Thyroid gland (tissue), 4 donors: ENCODE measurements around the gene SDS. TPM values are rescaled to one million over a fixed set of nuclear protein-coding genes. Genes with fewer than 3 reads are reported as not detected.

Experiments used
- DNase-seq, 2 donors: peaks; one replicate each; pipeline ENCODE4 v3.0.0-alpha.2; 2019
- H3K27ac ChIP-seq, 3 donors: fragments of 200-600 bp; sonication (generic); 1 replicate in 2 of 3; 2 replicates in 1 of 3; pipeline ENCODE4 v1.5.1; 2016 to 2019; ENCODE audit warnings: mild to moderate bottlenecking in 1 of 3, moderate library complexity in 1 of 3
- H3K27me3 ChIP-seq: fragments of 200-600 bp; sonication (generic); one replicate; pipeline ENCODE4 v1.5.1; 2019
- H3K36me3 ChIP-seq, 2 donors: fragments of 200-600 bp; sonication (generic); one replicate each; pipeline ENCODE4 v1.5.1; 2016 to 2019
- H3K4me1 ChIP-seq, 2 donors: fragments of 200-600 bp; sonication (generic); one replicate each; pipeline ENCODE4 v1.5.1; 2017 to 2019
- H3K4me3 ChIP-seq, 3 donors: fragments of 200-600 bp; sonication (generic); replicated peaks in 1 of 3; 1 replicate in 2 of 3; 2 replicates in 1 of 3; pipeline ENCODE4 v1.5.1; 2016; ENCODE audit warnings: mild to moderate bottlenecking in 1 of 3
- H3K9me3 ChIP-seq: fragments of 200-600 bp; sonication (generic); one replicate; pipeline ENCODE4 v1.5.1; 2017
- POLR2A ChIP-seq, 2 donors: fragments of 450-650 bp; IDR thresholded peaks; one replicate each; pipeline ENCODE4 v1.6.1; 2017; ENCODE audit warnings: antibody characterized with exemption in 2 of 2, mild to moderate bottlenecking in 2 of 2, moderate library complexity in 1 of 2
- WGBS, 2 donors: methylation state at CpG; one replicate each; pipeline ENCODE4 v1.1.5; 2017; 5-methylcytosine and 5-hydroxymethylcytosine counted together
- intact Hi-C: fragments of 100-400 bp; cut with DNase I; formaldehyde crosslinking; loops from one replicate; pipeline ENCODE4 v1.15.1; 2023
- total RNA-seq, 4 donors: library from RNA; depleted of rRNA; stranded (reverse); fragments of >200 nt; gene quantifications; one replicate each; pipeline ENCODE4 v1.2.3, GENCODE V29; 2016
- TF ChIP-seq, protein P1 (sequence below), 6 experiments: fragments of 200-600 bp in 3 of 6; fragments of 450-650 bp in 3 of 6; sonication (generic) in 3 of 6; IDR thresholded peaks; one replicate each; pipeline ENCODE4 v1.5.1; 2016 to 2019; ENCODE audit warnings: antibody characterized with exemption in 6 of 6, mild to moderate bottlenecking in 2 of 6, inconsistent platforms in 1 of 6, moderate library complexity in 1 of 6

Gene SDS
- total RNA-seq, 4 donors from 2014 or later, result 0.33 to 1.4 TPM; not detected in 2

DNA sequence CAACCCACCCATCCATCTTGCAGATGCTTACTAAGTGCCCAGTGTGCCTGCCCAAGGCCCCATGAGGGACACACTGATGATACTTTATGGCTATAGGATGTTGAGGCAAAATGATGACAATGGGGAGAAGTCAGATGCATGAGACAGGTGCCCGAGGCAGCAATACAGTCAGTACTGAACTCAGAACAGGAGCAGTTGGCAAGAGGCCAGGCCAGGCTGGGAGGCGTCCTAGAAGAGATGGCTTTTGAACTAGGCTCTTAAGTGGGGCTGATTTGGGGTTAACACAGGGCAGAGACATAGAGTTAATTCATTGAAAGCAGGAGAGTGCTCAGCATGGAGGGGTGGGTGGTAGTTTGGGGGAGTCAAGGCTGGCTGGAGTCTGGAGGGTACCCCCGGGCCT, 29.7 kb downstream of the SDS start:
- intact Hi-C loops, result no loop called here
- H3K27ac ChIP-seq, result no peak overlapping the region
- no peak overlapping the region for H3K4me3 ChIP-seq
- peak; percentile 14 to 17 for DNase-seq
- H3K36me3 ChIP-seq, result peaks cover 0 to 27% of the 10 kb centered on the region in 2 donors
- no peaks in the 10 kb centered on the region for H3K9me3 ChIP-seq
- H3K27me3 ChIP-seq, result no peaks in the 10 kb centered on the region
- TF ChIP-seq POLR2A (IDR thresholded peaks at IDR 0.05), result no peak
- TF ChIP-seq, protein P1, sequence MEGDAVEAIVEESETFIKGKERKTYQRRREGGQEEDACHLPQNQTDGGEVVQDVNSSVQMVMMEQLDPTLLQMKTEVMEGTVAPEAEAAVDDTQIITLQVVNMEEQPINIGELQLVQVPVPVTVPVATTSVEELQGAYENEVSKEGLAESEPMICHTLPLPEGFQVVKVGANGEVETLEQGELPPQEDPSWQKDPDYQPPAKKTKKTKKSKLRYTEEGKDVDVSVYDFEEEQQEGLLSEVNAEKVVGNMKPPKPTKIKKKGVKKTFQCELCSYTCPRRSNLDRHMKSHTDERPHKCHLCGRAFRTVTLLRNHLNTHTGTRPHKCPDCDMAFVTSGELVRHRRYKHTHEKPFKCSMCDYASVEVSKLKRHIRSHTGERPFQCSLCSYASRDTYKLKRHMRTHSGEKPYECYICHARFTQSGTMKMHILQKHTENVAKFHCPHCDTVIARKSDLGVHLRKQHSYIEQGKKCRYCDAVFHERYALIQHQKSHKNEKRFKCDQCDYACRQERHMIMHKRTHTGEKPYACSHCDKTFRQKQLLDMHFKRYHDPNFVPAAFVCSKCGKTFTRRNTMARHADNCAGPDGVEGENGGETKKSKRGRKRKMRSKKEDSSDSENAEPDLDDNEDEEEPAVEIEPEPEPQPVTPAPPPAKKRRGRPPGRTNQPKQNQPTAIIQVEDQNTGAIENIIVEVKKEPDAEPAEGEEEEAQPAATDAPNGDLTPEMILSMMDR (IDR thresholded peaks at IDR 0.05), result no peak
- 56 to 75% methylated on average over 2 to 3 of the region's 3 CpGs for WGBS, 2 donors
- no peaks in the 10 kb centered on the region for H3K4me1 ChIP-seq

DNA sequence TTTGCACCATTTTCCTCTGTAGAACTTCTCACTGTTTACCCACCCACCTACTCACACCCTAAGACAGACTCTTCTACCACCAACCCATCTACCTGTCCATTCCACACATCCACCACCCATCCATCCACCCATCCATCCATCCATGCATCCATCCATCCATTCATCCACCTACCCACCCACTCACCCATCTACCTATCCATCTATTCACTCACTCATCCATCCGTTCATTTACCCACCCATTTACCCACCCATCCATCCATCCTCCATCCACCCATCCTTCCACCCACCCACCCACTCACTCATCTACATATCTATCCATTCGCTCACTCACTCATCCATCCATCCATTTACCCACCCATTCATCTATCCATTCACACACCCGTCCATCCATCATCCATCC, 30.2 kb downstream of the SDS start:
- no peak for DNase-seq
- Histone ChIP-seq H3K9me3 (no peaks in the 10 kb centered on the region), H3K4me3 (no peak overlapping the region), H3K36me3 (peaks cover 0 to 27% of the 10 kb centered on the region in 2 donors), H3K27me3 (no peaks in the 10 kb centered on the region), H3K27ac (no peak overlapping the region), H3K4me1 (no peaks in the 10 kb centered on the region)
- TF ChIP-seq, protein P1 (IDR thresholded peaks at IDR 0.05), result no peak
- no peak for TF ChIP-seq POLR2A (IDR thresholded peaks at IDR 0.05)
- intact Hi-C loops, result no loop called here
- 95 to 98% methylated on average over 3 of the region's 3 CpGs for WGBS, 2 donors

DNA sequence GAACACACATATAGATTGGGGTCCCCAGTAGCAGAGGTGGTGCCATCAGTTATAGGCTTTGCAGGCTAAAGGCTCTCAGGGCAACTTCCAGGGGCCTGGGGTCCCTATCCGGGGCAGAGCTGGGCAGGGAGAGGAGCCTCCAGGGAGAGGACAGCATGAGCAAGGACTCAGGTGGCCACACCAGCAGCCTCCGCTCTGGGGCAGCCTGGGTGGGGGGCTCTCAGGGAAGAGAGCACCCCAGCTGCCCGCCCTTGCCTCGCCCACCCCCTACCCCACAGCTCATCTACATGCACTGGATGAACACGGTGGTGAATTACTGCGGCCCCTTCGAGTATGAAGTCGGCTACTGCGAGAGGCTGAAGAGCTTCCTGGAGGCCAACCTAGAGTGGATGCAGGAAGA, 31.3 kb downstream of the SDS start:
- Histone ChIP-seq H3K27me3 (no peaks in the 10 kb centered on the region), H3K4me1 (no peaks in the 10 kb centered on the region), H3K27ac (no peak overlapping the region), H3K4me3 (no peak overlapping the region), H3K9me3 (no peaks in the 10 kb centered on the region), H3K36me3 (peaks cover 0 to 27% of the 10 kb centered on the region in 2 donors)
- intact Hi-C loops, result no loop called here
- TF ChIP-seq, protein P1 (IDR thresholded peaks at IDR 0.05), result no peak
- TF ChIP-seq POLR2A (IDR thresholded peaks at IDR 0.05), result no peak
- DNase-seq, result no peak
- WGBS, 2 donors, result 95 to 100% methylated on average over 5 to 7 of the region's 9 CpGs

DNA sequence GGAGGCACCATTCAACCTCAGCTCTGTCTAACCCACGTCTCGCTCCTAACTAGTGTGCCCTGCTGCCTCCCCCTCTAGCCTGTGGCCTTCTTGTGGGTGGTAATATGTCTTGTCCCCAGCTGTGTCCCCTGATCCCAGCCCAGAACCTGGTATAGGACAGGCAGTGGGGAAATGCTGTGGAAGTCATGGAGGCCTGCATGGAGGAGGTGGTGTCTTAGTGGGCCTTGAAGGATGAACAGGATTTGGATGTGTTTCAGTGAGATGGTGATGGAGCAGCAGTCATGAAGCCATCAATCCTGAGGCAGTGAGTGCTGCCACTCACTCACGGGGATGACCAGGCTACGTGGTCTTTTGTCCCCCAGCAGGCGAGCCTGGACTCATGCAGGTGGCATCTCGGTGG, 31.9 kb downstream of the SDS start:
- TF ChIP-seq, protein P1 (IDR thresholded peaks at IDR 0.05), result no peak
- no peak for TF ChIP-seq POLR2A (IDR thresholded peaks at IDR 0.05)
- H3K9me3 ChIP-seq, result no peaks in the 10 kb centered on the region
- 93 to 95% methylated on average over 6 of the region's 6 CpGs for WGBS, 2 donors
- no peak for DNase-seq
- H3K27ac ChIP-seq, result no peak overlapping the region
- H3K4me3 ChIP-seq, result no peak overlapping the region
- intact Hi-C loops, result no loop called here
- H3K27me3 ChIP-seq, result no peaks in the 10 kb centered on the region
- peaks cover 0 to 27% of the 10 kb centered on the region in 2 donors for H3K36me3 ChIP-seq
- H3K4me1 ChIP-seq, result no peaks in the 10 kb centered on the region

DNA sequence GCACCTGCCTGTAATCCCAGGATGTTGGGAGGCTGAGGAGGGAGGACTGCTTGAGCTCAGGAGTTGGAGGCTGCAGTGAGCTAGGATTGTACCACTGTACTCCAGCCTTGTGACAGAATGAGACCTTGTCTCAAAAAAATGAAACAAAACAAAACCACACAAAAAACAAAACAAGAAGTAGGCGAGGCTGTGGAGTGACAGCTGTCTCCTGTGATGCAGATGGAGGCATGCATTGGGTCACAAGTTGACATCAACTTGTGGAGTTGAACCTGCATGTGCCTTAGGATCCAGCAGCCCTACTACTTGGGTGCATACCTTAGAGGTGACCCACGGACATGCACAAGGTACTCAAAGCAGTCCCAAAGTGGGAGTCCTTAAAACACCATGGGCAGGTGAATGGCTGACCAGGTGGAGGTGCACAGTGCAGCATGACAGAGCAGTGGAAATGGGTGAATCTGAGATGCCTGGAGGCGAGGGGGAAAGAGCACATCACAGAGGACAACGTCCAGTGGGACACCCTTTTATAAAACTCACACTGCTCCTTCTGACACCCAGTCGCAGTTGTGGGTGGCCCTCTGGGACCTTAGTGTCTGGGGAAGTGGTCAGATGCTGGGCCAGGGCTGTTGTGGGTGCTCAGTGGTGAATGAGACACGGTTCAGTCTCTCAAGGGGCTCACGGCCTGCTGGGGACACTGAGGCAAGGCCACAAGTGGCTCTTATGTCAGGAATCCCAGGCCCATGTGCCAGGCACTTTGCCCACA, 32.6 kb downstream of the SDS start:
- no peak for TF ChIP-seq POLR2A (IDR thresholded peaks at IDR 0.05)
- peaks cover 0 to 20% of the 10 kb centered on the region in 2 donors for H3K36me3 ChIP-seq
- H3K27ac ChIP-seq, result no peak overlapping the region
- H3K4me1 ChIP-seq, result no peaks in the 10 kb centered on the region
- no peak overlapping the region for H3K4me3 ChIP-seq
- H3K9me3 ChIP-seq, result no peaks in the 10 kb centered on the region
- intact Hi-C loops, result no loop called here
- no peaks in the 10 kb centered on the region for H3K27me3 ChIP-seq
- WGBS, 2 donors, result 72 to 81% methylated on average over 7 of the region's 7 CpGs
- no peak for DNase-seq
